NCI-H2196 treated with DMSO at 0.1 percent for 48 hours (cell line): ENCODE results near the gene FGF12.

Experiments
- DNase-seq: peaks from one replicate; lab custom pipeline; 2025; ENCODE audit not compliant: unreplicated experiment; lab: John Stamatoyannopoulos, UW

FGF12 gene

GRCh38 chr3:192354687-192355086 is 372.7 kb downstream of the FGF12 start:
- DNase-seq, result no peak

- no peak for DNase-seq
Observed at GRCh38 chr3:192352142-192352541, 375.2 kb downstream of the FGF12 start.

GRCh38 chr3:192351441-192351840 is 375.9 kb downstream of the FGF12 start:
- DNase-seq, result no peak

- DNase-seq, result no peak
Observed at GRCh38 chr3:192340031-192340430, 387.3 kb downstream of the FGF12 start.

GRCh38 chr3:192339214-192339613 is 388.1 kb downstream of the FGF12 start:
- DNase-seq, result no peak

- DNase-seq, result no peak
Observed at GRCh38 chr3:192336286-192336685, 391.1 kb downstream of the FGF12 start.

GRCh38 chr3:192332386-192333291 is 394.7 kb downstream of the FGF12 start:
- no peak for DNase-seq

- DNase-seq, result no peak
Observed at GRCh38 chr3:192331749-192332385, 395.5 kb downstream of the FGF12 start.

GRCh38 chr3:192326656-192327055 is 400.7 kb downstream of the FGF12 start:
- DNase-seq, result no peak

GRCh38 chr3:192317564-192317963 is 409.8 kb downstream of the FGF12 start:
- no peak for DNase-seq

GRCh38 chr3:192313605-192314004 is 413.7 kb downstream of the FGF12 start:
- DNase-seq, result no peak

GRCh38 chr3:192307631-192308030 is 419.7 kb downstream of the FGF12 start:
- no peak for DNase-seq

- no peak for DNase-seq
Observed at GRCh38 chr3:192303235-192303634, 424.1 kb downstream of the FGF12 start.

GRCh38 chr3:192302721-192303120 is 424.6 kb downstream of the FGF12 start:
- DNase-seq, result no peak

GRCh38 chr3:192299921-192300320 is 427.4 kb downstream of the FGF12 start:
- DNase-seq, result no peak

GRCh38 chr3:192296845-192297244 is 430.5 kb downstream of the FGF12 start:
- DNase-seq, result no peak

- DNase-seq, result no peak
Observed at GRCh38 chr3:192284443-192285072, 442.8 kb downstream of the FGF12 start.

GRCh38 chr3:192281207-192281880 is 446.0 kb downstream of the FGF12 start:
- no peak for DNase-seq

GRCh38 chr3:192279664-192280063 is 447.7 kb downstream of the FGF12 start:
- DNase-seq, result no peak

GRCh38 chr3:192277477-192277876 is 449.9 kb downstream of the FGF12 start:
- no peak for DNase-seq

- DNase-seq, result no peak
Observed at GRCh38 chr3:192275741-192276355, 451.5 kb downstream of the FGF12 start.
